H9 (cell line): ENCODE measurements around the gene USP3. TPM values are rescaled to one million over a fixed set of nuclear protein-coding genes. Genes with fewer than 3 reads are reported as not detected.

ENCODE experiments used
- DNase-seq: peaks from one replicate; pipeline ENCODE4 v3.0.0-alpha.2; 2017
- H2AFZ ChIP-seq: one replicate; pipeline ENCODE4 v1.6.1; 2013; ENCODE audit warnings: mild to moderate bottlenecking, low read length, control low read depth, moderate library complexity
- H2AK5ac ChIP-seq: 2 replicates; pipeline ENCODE4 v1.6.1; 2013; ENCODE audit warnings: low read length, control low read depth, mixed read lengths; ENCODE audit not compliant: insufficient read length
- H2BK120ac ChIP-seq: one replicate; pipeline ENCODE4 v1.6.1; 2013; ENCODE audit warnings: low read depth, mild to moderate bottlenecking, low read length, control low read depth, inconsistent platforms; ENCODE audit not compliant: poor library complexity, severe bottlenecking
- H2BK12ac ChIP-seq: 2 replicates; pipeline ENCODE4 v1.6.1; 2013; ENCODE audit warnings: low read length, control low read depth, mixed read lengths, low read depth; ENCODE audit not compliant: insufficient read length
- H2BK15ac ChIP-seq: 2 replicates; pipeline ENCODE4 v1.6.1; 2013; ENCODE audit warnings: low read depth, low read length, control low read depth
- H2BK20ac ChIP-seq: one replicate; pipeline ENCODE4 v1.6.1; 2013; ENCODE audit warnings: low read depth, mild to moderate bottlenecking, low read length, control low read depth, inconsistent platforms; ENCODE audit not compliant: poor library complexity, severe bottlenecking
- H2BK5ac ChIP-seq: 2 replicates; pipeline ENCODE4 v1.6.1; 2013; ENCODE audit warnings: low read length, control low read depth, mixed read lengths; ENCODE audit not compliant: insufficient read length
- H3K14ac ChIP-seq: 2 replicates; pipeline ENCODE4 v1.6.1; 2013; ENCODE audit warnings: low read length, control low read depth; ENCODE audit not compliant: insufficient read depth
- H3K18ac ChIP-seq: 2 replicates; pipeline ENCODE4 v1.6.1; 2013; ENCODE audit warnings: low read depth, mild to moderate bottlenecking, mixed read lengths, low read length, control low read depth; ENCODE audit not compliant: insufficient read length
- H3K23ac ChIP-seq: 2 replicates; pipeline ENCODE4 v1.6.1; 2013; ENCODE audit warnings: low read length, control low read depth, mixed read lengths, low read depth; ENCODE audit not compliant: insufficient read length
- H3K23me2 ChIP-seq: 2 replicates; pipeline ENCODE4 v1.6.1; 2013; ENCODE audit warnings: low read depth, mild to moderate bottlenecking, mixed read lengths, low read length, control low read depth; ENCODE audit not compliant: insufficient read length, poor library complexity, severe bottlenecking
- H3K27ac ChIP-seq: 2 replicates; pipeline ENCODE4 v1.5.1; 2013; ENCODE audit warnings: low read length, control low read depth, mixed read lengths, low read depth; ENCODE audit not compliant: insufficient read length
- H3K27me3 ChIP-seq: 2 replicates; pipeline ENCODE4 v1.6.1; 2013; ENCODE audit warnings: low read length, control low read depth, inconsistent platforms; ENCODE audit not compliant: insufficient read depth
- H3K4ac ChIP-seq: 2 replicates; pipeline ENCODE4 v1.6.1; 2013; ENCODE audit warnings: low read depth, mild to moderate bottlenecking, control low read depth, inconsistent platforms, low read length, moderate library complexity
- H3K4me1 ChIP-seq: 2 replicates; pipeline ENCODE4 v1.6.1; 2013; ENCODE audit warnings: low read length, control low read depth, inconsistent platforms; ENCODE audit not compliant: insufficient read depth
- H3K4me2 ChIP-seq: 2 replicates; pipeline ENCODE4 v1.6.1; 2013; ENCODE audit warnings: low read length, control low read depth, mixed read lengths; ENCODE audit not compliant: insufficient read length, insufficient read depth
- H3K56ac ChIP-seq: 2 replicates; pipeline ENCODE4 v1.6.1; 2013; ENCODE audit warnings: low read depth, mild to moderate bottlenecking, mixed read lengths, low read length, control low read depth; ENCODE audit not compliant: insufficient read length
- H3K79me1 ChIP-seq: 2 replicates; pipeline ENCODE4 v1.6.1; 2013; ENCODE audit warnings: low read depth, mild to moderate bottlenecking, moderate library complexity, low read length, control low read depth, inconsistent platforms; ENCODE audit not compliant: insufficient read depth, poor library complexity, severe bottlenecking
- H3K79me2 ChIP-seq: 2 replicates; pipeline ENCODE4 v1.6.1; 2013; ENCODE audit warnings: low read length, control low read depth, inconsistent platforms; ENCODE audit not compliant: insufficient read depth
- H3K9ac ChIP-seq: 2 replicates; pipeline ENCODE4 v1.6.1; 2013; ENCODE audit warnings: low read length, control low read depth, mixed read lengths; ENCODE audit not compliant: insufficient read length; ENCODE audit errors: extremely low read depth
- H3K9me3 ChIP-seq: one replicate; pipeline ENCODE4 v1.6.1; 2013; ENCODE audit warnings: low read depth, low read length, inconsistent platforms; ENCODE audit not compliant: control insufficient read depth
- H3T11ph ChIP-seq: one replicate; pipeline ENCODE4 v1.6.1; 2013; ENCODE audit warnings: mild to moderate bottlenecking, low read length, control low read depth, inconsistent platforms
- H4K20me1 ChIP-seq: one replicate; pipeline ENCODE4 v1.6.1; 2013; ENCODE audit not compliant: control insufficient read depth, insufficient read length, insufficient read depth
- H4K5ac ChIP-seq: 2 replicates; pipeline ENCODE4 v1.6.1; 2013; ENCODE audit warnings: low read depth, mild to moderate bottlenecking, mixed read lengths, low read length, control low read depth; ENCODE audit not compliant: insufficient read length
- H4K8ac ChIP-seq: replicated peaks from 2 replicates; pipeline ENCODE4 v1.6.1; 2013; ENCODE audit warnings: low read length, control low read depth, mixed read lengths, low read depth; ENCODE audit not compliant: insufficient read length
- H4K91ac ChIP-seq: 2 replicates; pipeline ENCODE4 v1.6.1; 2013; ENCODE audit warnings: low read depth, mild to moderate bottlenecking, moderate library complexity, mixed read lengths, low read length, control low read depth; ENCODE audit not compliant: insufficient read length
- H3K27ac Mint-ChIP-seq, 3 experiments: 2 replicates in 2 of 3; 3 replicates in 1 of 3; pipeline ENCODE4 v1.8.0; 2020 to 2021; ENCODE audit warnings: mixed read lengths in 3 of 3, mild to moderate bottlenecking in 1 of 3, moderate library complexity in 1 of 3
- H3K27me3 Mint-ChIP-seq: 2 replicates; pipeline ENCODE4 v1.8.0; 2021; ENCODE audit warnings: low read depth, mild to moderate bottlenecking, moderate library complexity, mixed read lengths
- H3K36me3 Mint-ChIP-seq, 3 experiments: 2 replicates in 2 of 3; 3 replicates in 1 of 3; pipeline ENCODE4 v1.8.0; 2020 to 2021; ENCODE audit warnings: low read depth in 3 of 3, mixed read lengths in 3 of 3; ENCODE audit not compliant: insufficient read depth in 1 of 3
- H3K4me1 Mint-ChIP-seq, 2 experiments: 2 replicates each; pipeline ENCODE4 v1.8.0; 2020; ENCODE audit warnings: mixed read lengths in 2 of 2
- H3K4me3 Mint-ChIP-seq, 2 experiments: 2 replicates in 1 of 2; 3 replicates in 1 of 2; pipeline ENCODE4 v1.8.0; 2020 to 2021; ENCODE audit warnings: mild to moderate bottlenecking in 2 of 2, mixed read lengths in 2 of 2, moderate library complexity in 1 of 2
- H3K9me3 Mint-ChIP-seq, 2 experiments: 2 replicates in 1 of 2; 3 replicates in 1 of 2; pipeline ENCODE4 v1.8.0; 2020; ENCODE audit warnings: mild to moderate bottlenecking in 2 of 2, mixed read lengths in 2 of 2, moderate library complexity in 1 of 2
- WGBS: extraction: QIAGEN DNeasy Blood & Tissue Kit; methylation state at CpG from one replicate; pipeline ENCODE4 v1.1.7; 2013; ENCODE audit warnings: missing lambda C conversion rate, low lambda C conversion rate, mixed read lengths; ENCODE audit not compliant: insufficient read length; ENCODE audit errors: extremely low coverage; 5-methylcytosine and 5-hydroxymethylcytosine counted together
- total RNA-seq: library from RNA; stranded (reverse); gene quantifications from 2 replicates; pipeline ENCODE4 v1.2.1, GENCODE V29; 2021
- TF ChIP-seq, protein P1 (sequence below): fragments of 200-600 bp; sonication (generic); conservative IDR thresholded peaks from 3 replicates; pipeline ENCODE4 v1.8.0; 2021; ENCODE audit warnings: antibody characterized with exemption, mild to moderate bottlenecking

USP3 gene
- total RNA-seq, 1 experiment from 2014 or later, result 14.2 TPM

DNA sequence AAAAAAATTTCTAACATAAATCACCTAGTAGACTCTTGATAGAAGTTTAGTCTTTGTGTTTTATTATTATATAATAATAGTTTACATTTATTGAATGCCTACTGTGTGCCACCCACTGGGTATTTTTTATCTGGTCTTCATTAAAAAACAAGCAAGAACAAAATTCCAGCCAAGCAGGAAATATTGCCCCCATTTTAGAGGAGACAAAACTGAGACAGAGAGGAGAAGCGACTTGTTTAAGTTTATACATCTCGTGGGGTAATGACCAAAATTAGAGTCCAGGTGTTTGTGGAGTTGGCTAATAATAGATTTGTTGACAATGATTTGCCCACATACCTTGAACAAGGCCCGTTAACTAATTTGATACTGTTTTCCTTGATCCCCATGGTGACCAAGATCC lies 59.7 kb downstream of the USP3 start:
- no peaks in the 10 kb centered on the region for H3K79me2 ChIP-seq
- H3K4me1 ChIP-seq, result peaks cover 16% of the 10 kb centered on the region
- no peak overlapping the region for H3K18ac ChIP-seq
- peaks cover 21 to 22% of the 10 kb centered on the region in 2 experiments for H3K4me1 Mint-ChIP-seq
- no peak overlapping the region for H2BK20ac ChIP-seq
- no peak overlapping the region for H3K14ac ChIP-seq
- no peak overlapping the region for H2BK15ac ChIP-seq
- H2BK120ac ChIP-seq, result no peak overlapping the region
- no peak overlapping the region for H3K9ac ChIP-seq
- H3K27ac Mint-ChIP-seq, result no peak overlapping the region
- no peak overlapping the region for H3K23ac ChIP-seq
- no peaks in the 10 kb centered on the region for H3K79me1 ChIP-seq
- H4K8ac ChIP-seq, result no peak overlapping the region
- no peak overlapping the region for H3T11ph ChIP-seq
- H3K4me2 ChIP-seq, result no peak overlapping the region
- peaks cover 7 to 18% (median 7%) of the 10 kb centered on the region in 3 experiments; a peak in 4 of 7 replicates for H3K36me3 Mint-ChIP-seq
- no peak overlapping the region for H2AFZ ChIP-seq
- H3K27me3 Mint-ChIP-seq, result no peaks in the 10 kb centered on the region
- H3K4me3 Mint-ChIP-seq, result no peak overlapping the region
- H4K5ac ChIP-seq, result no peak overlapping the region
- no CpG with 5 or more reads among the region's 3 CpGs for WGBS
- no peak overlapping the region for H3K56ac ChIP-seq
- no peak for DNase-seq
- no peaks in the 10 kb centered on the region for H3K23me2 ChIP-seq
- no peak overlapping the region for H3K27ac ChIP-seq
- TF ChIP-seq, protein P1, sequence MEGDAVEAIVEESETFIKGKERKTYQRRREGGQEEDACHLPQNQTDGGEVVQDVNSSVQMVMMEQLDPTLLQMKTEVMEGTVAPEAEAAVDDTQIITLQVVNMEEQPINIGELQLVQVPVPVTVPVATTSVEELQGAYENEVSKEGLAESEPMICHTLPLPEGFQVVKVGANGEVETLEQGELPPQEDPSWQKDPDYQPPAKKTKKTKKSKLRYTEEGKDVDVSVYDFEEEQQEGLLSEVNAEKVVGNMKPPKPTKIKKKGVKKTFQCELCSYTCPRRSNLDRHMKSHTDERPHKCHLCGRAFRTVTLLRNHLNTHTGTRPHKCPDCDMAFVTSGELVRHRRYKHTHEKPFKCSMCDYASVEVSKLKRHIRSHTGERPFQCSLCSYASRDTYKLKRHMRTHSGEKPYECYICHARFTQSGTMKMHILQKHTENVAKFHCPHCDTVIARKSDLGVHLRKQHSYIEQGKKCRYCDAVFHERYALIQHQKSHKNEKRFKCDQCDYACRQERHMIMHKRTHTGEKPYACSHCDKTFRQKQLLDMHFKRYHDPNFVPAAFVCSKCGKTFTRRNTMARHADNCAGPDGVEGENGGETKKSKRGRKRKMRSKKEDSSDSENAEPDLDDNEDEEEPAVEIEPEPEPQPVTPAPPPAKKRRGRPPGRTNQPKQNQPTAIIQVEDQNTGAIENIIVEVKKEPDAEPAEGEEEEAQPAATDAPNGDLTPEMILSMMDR, result no peak
- no peak overlapping the region for H4K91ac ChIP-seq
- no peaks in the 10 kb centered on the region for H3K9me3 ChIP-seq
- H4K20me1 ChIP-seq, result no peaks in the 10 kb centered on the region
- no peak overlapping the region for H2BK12ac ChIP-seq
- H2AK5ac ChIP-seq, result no peak overlapping the region
- H3K4ac ChIP-seq, result no peak overlapping the region
- no peak overlapping the region for H2BK5ac ChIP-seq
- no peaks in the 10 kb centered on the region for H3K27me3 ChIP-seq
- H3K9me3 Mint-ChIP-seq, result no peaks in the 10 kb centered on the region
